Endometrial microvascular endothelial cells (primary cell): ENCODE measurements around the gene PTPN3. TPM values are rescaled to one million over a fixed set of nuclear protein-coding genes. Genes with fewer than 3 reads are reported as not detected.
"Not testable (repeated sequence)": the region's sequence is repeated elsewhere in the genome, so short reads cannot be mapped to it uniquely, and the experiment has no call there.

Experiments used
- in situ Hi-C: cut with HindIII; loops from 2 replicates; pipeline ENCODE4 v1.10.0; 2017; ENCODE audit warnings: low sequenced_read_pairs, low pct_unique_long_range_greater_than_20kb; ENCODE audit errors: inconsistent ontology term
- total RNA-seq: library from RNA; depleted of rRNA; stranded (reverse); fragments of >200 nt; gene quantifications from one replicate; pipeline ENCODE4 v1.2.3, GENCODE V29; 2015; ENCODE audit errors: inconsistent ontology term

PTPN3 gene
- total RNA-seq, result 0.37 TPM

GRCh38 chr9:109498195-109499092 lies at the start of gene PTPN3:
Gene PTPN3 (minus strand): TSS chr9:109498307. CDS start chr9:109463434, 34,873 bp downstream.
- in situ Hi-C loops, result no loop called here

GRCh38 chr9:109544954-109545353 lies 46.8 kb upstream of the PTPN3 start:
- in situ Hi-C loops, result not testable (repeated sequence)

GRCh38 chr9:109542922-109543321 lies 44.8 kb upstream of the PTPN3 start:
- in situ Hi-C loops, result no loop called here

GRCh38 chr9:109538346-109538745 lies 40.2 kb upstream of the PTPN3 start:
- in situ Hi-C loops, result no loop called here

GRCh38 chr9:109537288-109537687 lies 39.2 kb upstream of the PTPN3 start:
- in situ Hi-C loops, result no loop called here

- in situ Hi-C loops, result no loop called here
Observed at GRCh38 chr9:109536859-109537258, 38.8 kb upstream of the PTPN3 start.

GRCh38 chr9:109535365-109535764 lies 37.3 kb upstream of the PTPN3 start:
- in situ Hi-C loops, result no loop called here

- in situ Hi-C loops, result no loop called here
Observed at GRCh38 chr9:109534151-109534550, 36.0 kb upstream of the PTPN3 start.

GRCh38 chr9:109532652-109533051 lies 34.5 kb upstream of the PTPN3 start:
- in situ Hi-C loops, result not testable (repeated sequence)

GRCh38 chr9:109522106-109522505 lies 24.0 kb upstream of the PTPN3 start:
- in situ Hi-C loops, result no loop called here

GRCh38 chr9:109520475-109521132 lies 22.5 kb upstream of the PTPN3 start:
- in situ Hi-C loops, result no loop called here

- in situ Hi-C loops, result no loop called here
Observed at GRCh38 chr9:109519366-109519765, 21.3 kb upstream of the PTPN3 start.

- in situ Hi-C loops, result no loop called here
Observed at GRCh38 chr9:109518621-109519335, 20.7 kb upstream of the PTPN3 start.

- in situ Hi-C loops, result no loop called here
Observed at GRCh38 chr9:109517901-109518377, 19.8 kb upstream of the PTPN3 start.

- in situ Hi-C loops, result no loop called here
Observed at GRCh38 chr9:109513871-109514270, 15.8 kb upstream of the PTPN3 start.

GRCh38 chr9:109512170-109512756 lies 14.2 kb upstream of the PTPN3 start:
- in situ Hi-C loops, result no loop called here

GRCh38 chr9:109510506-109510905 lies 12.4 kb upstream of the PTPN3 start:
- in situ Hi-C loops, result no loop called here

- in situ Hi-C loops, result not testable (repeated sequence)
Observed at GRCh38 chr9:109510042-109510441, 11.9 kb upstream of the PTPN3 start.

- in situ Hi-C loops, result no loop called here
Observed at GRCh38 chr9:109509611-109510010, 11.5 kb upstream of the PTPN3 start.
